ENCODE data around the gene THAP10.

THAP10 gene

GRCh38 chr15:70907784-70908471 lies 15.7 kb upstream of the THAP10 start:
- no peak for ATAC-seq (ENCODE audit: low read depth)
- H3K27me3 ChIP-seq (ENCODE audit: insufficient read depth, poor library complexity, severe bottlenecking), result no peaks in the 10 kb centered on the region
- H3K4me1 ChIP-seq (ENCODE audit: insufficient read depth, poor library complexity, severe bottlenecking), result peaks cover 8% of the 10 kb centered on the region
- H3K27ac ChIP-seq (ENCODE audit: poor library complexity, severe bottlenecking), result no peak overlapping the region
- H3K9me3 ChIP-seq (ENCODE audit: severe bottlenecking), result peaks cover 9% of the 10 kb centered on the region
- TF ChIP-seq, protein P1, sequence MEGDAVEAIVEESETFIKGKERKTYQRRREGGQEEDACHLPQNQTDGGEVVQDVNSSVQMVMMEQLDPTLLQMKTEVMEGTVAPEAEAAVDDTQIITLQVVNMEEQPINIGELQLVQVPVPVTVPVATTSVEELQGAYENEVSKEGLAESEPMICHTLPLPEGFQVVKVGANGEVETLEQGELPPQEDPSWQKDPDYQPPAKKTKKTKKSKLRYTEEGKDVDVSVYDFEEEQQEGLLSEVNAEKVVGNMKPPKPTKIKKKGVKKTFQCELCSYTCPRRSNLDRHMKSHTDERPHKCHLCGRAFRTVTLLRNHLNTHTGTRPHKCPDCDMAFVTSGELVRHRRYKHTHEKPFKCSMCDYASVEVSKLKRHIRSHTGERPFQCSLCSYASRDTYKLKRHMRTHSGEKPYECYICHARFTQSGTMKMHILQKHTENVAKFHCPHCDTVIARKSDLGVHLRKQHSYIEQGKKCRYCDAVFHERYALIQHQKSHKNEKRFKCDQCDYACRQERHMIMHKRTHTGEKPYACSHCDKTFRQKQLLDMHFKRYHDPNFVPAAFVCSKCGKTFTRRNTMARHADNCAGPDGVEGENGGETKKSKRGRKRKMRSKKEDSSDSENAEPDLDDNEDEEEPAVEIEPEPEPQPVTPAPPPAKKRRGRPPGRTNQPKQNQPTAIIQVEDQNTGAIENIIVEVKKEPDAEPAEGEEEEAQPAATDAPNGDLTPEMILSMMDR (IDR thresholded peaks at IDR 0.05; ENCODE audit: poor library complexity, severe bottlenecking), result no peak
- no peak for DNase-seq (ENCODE audit: low spot score)
- H3K36me3 ChIP-seq (ENCODE audit: low read depth), result peaks cover 46% of the 10 kb centered on the region
- H3K4me3 ChIP-seq (ENCODE audit: severe bottlenecking), result no peak overlapping the region

DNA sequence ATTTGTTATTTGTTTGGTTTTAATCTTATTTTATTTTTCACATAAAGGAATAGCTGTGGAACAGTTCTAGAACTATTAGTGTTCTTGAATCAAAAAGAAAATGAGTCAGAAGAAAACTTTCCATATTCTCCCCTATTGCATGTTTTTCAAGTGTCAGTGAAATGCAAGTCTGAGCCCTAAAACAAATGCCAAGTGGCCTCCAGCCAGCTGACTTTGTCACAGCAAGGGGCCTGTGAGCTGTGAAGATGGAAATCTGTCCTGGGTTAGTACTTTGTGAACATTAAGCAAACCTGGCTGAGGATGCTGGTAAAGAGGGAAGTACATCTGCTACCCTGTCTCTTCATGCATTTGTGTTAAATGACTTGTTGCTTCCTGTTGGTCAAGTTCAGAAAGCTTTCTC lies 14.6 kb upstream of the THAP10 start:
- Histone ChIP-seq H3K36me3 (ENCODE audit: low read depth) (peaks cover 46% of the 10 kb centered on the region), H3K4me1 (ENCODE audit: insufficient read depth, poor library complexity, severe bottlenecking) (peaks cover 12% of the 10 kb centered on the region), H3K4me3 (ENCODE audit: severe bottlenecking) (no peak overlapping the region), H3K27ac (ENCODE audit: poor library complexity, severe bottlenecking) (no peak overlapping the region), H3K27me3 (ENCODE audit: insufficient read depth, poor library complexity, severe bottlenecking) (no peaks in the 10 kb centered on the region), H3K9me3 (ENCODE audit: severe bottlenecking) (peaks cover 9% of the 10 kb centered on the region)
- ATAC-seq (ENCODE audit: low read depth) (no peak), DNase-seq (ENCODE audit: low spot score) (no peak)
- TF ChIP-seq, protein P1 (IDR thresholded peaks at IDR 0.05; ENCODE audit: poor library complexity, severe bottlenecking), result no peak

GRCh38 chr15:70902107-70902506 lies 9.9 kb upstream of the THAP10 start:
- no peak overlapping the region for H3K4me3 ChIP-seq (ENCODE audit: severe bottlenecking)
- H3K9me3 ChIP-seq (ENCODE audit: severe bottlenecking), result no peaks in the 10 kb centered on the region
- TF ChIP-seq, protein P1 (IDR thresholded peaks at IDR 0.05; ENCODE audit: poor library complexity, severe bottlenecking), result no peak
- H3K27me3 ChIP-seq (ENCODE audit: insufficient read depth, poor library complexity, severe bottlenecking), result no peaks in the 10 kb centered on the region
- peak overlapping the region; percentile 85 for H3K27ac ChIP-seq (ENCODE audit: poor library complexity, severe bottlenecking)
- ATAC-seq (ENCODE audit: low read depth) (peak; percentile 99), DNase-seq (ENCODE audit: low spot score) (no peak)
- peaks cover 41% of the 10 kb centered on the region for H3K36me3 ChIP-seq (ENCODE audit: low read depth)
- peaks cover 18% of the 10 kb centered on the region for H3K4me1 ChIP-seq (ENCODE audit: insufficient read depth, poor library complexity, severe bottlenecking)

GRCh38 chr15:70892912-70893560 lies 803 bp upstream of the THAP10 start:
- peak overlapping the region; percentile 70 for H3K4me3 ChIP-seq (ENCODE audit: severe bottlenecking)
- DNase-seq (ENCODE audit: low spot score) (peak; percentile 61), ATAC-seq (ENCODE audit: low read depth) (peak; percentile 29)
- H3K36me3 ChIP-seq (ENCODE audit: low read depth), result peaks cover 16% of the 10 kb centered on the region
- H3K4me1 ChIP-seq (ENCODE audit: insufficient read depth, poor library complexity, severe bottlenecking), result peaks cover 18% of the 10 kb centered on the region
- H3K27ac ChIP-seq (ENCODE audit: poor library complexity, severe bottlenecking), result peak overlapping the region; percentile 71
- no peaks in the 10 kb centered on the region for H3K27me3 ChIP-seq (ENCODE audit: insufficient read depth, poor library complexity, severe bottlenecking)
- TF ChIP-seq, protein P1 (IDR thresholded peaks at IDR 0.05; ENCODE audit: poor library complexity, severe bottlenecking), result peak; percentile 98
- no peaks in the 10 kb centered on the region for H3K9me3 ChIP-seq (ENCODE audit: severe bottlenecking)

GRCh38 chr15:70882361-70882760 lies 9.9 kb downstream of the THAP10 start:
- H3K27me3 ChIP-seq (ENCODE audit: insufficient read depth, poor library complexity, severe bottlenecking), result no peaks in the 10 kb centered on the region
- H3K4me3 ChIP-seq (ENCODE audit: severe bottlenecking), result no peak overlapping the region
- TF ChIP-seq, protein P1 (IDR thresholded peaks at IDR 0.05; ENCODE audit: poor library complexity, severe bottlenecking), result no peak
- H3K4me1 ChIP-seq (ENCODE audit: insufficient read depth, poor library complexity, severe bottlenecking), result no peaks in the 10 kb centered on the region
- peaks cover 11% of the 10 kb centered on the region for H3K36me3 ChIP-seq (ENCODE audit: low read depth)
- ATAC-seq (ENCODE audit: low read depth), result no peak
- no peak overlapping the region for H3K27ac ChIP-seq (ENCODE audit: poor library complexity, severe bottlenecking)
- no peaks in the 10 kb centered on the region for H3K9me3 ChIP-seq (ENCODE audit: severe bottlenecking)
- DNase-seq (ENCODE audit: low spot score), result no peak
